22Rv1 (cell line): ENCODE measurements around the gene ACER3.

ENCODE experiments used
- CTCF ChIP-seq: fragments of 450-650 bp; IDR thresholded peaks from 2 replicates; pipeline ENCODE4 v1.5.1; 2017; ENCODE audit warnings: mild to moderate bottlenecking
- ZFX ChIP-seq: fragments of 450-650 bp; IDR thresholded peaks from 2 replicates; pipeline ENCODE4 v1.6.1; 2017; ENCODE audit warnings: antibody characterized with exemption, borderline replicate concordance

- TF ChIP-seq CTCF = no peak
- no peak for TF ChIP-seq ZFX
Measured at GRCh38 chr11:76850130-76850529, 10.6 kb upstream of the ACER3 start.
